ENCODE measurements around the gene NHP2.

Gene NHP2

DNA sequence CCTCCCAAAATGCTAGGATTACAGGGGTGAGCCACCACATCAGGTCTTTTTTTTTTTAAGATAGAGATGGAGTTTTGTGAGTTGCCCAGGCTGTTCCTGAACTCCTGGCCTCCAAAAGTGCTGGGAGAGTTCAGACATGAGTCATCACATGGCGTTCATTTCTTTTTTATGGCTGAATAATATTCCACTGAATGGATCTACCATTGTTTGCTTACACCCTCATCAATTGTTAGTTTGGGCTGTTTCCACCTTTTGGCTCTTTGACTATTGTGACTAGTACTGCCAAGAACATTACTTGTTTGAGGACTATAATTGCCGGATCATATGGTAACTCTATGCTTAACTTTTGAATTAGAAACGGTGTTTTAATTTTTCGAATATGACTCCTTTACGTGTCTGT, 41.1 kb downstream of the NHP2 start:
- TF ChIP-seq EZH2 (IDR thresholded peaks at IDR 0.05; ENCODE audit: borderline replicate concordance, low read depth, low read length, severe bottlenecking) = no peak
- TF ChIP-seq, protein P1, sequence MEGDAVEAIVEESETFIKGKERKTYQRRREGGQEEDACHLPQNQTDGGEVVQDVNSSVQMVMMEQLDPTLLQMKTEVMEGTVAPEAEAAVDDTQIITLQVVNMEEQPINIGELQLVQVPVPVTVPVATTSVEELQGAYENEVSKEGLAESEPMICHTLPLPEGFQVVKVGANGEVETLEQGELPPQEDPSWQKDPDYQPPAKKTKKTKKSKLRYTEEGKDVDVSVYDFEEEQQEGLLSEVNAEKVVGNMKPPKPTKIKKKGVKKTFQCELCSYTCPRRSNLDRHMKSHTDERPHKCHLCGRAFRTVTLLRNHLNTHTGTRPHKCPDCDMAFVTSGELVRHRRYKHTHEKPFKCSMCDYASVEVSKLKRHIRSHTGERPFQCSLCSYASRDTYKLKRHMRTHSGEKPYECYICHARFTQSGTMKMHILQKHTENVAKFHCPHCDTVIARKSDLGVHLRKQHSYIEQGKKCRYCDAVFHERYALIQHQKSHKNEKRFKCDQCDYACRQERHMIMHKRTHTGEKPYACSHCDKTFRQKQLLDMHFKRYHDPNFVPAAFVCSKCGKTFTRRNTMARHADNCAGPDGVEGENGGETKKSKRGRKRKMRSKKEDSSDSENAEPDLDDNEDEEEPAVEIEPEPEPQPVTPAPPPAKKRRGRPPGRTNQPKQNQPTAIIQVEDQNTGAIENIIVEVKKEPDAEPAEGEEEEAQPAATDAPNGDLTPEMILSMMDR (IDR thresholded peaks at IDR 0.05; ENCODE audit: borderline replicate concordance, extremely low read depth, low read length, poor library complexity, severe bottlenecking) = no peak
- Histone ChIP-seq H3K4me2 (ENCODE audit: insufficient read depth, low read length) (no peak overlapping the region), H2AFZ (ENCODE audit: low read depth, low read length) (no peak overlapping the region), H3K36me3 (ENCODE audit: insufficient read depth, low read length) (no peaks in the 10 kb centered on the region), H3K27ac (ENCODE audit: low read length) (no peak overlapping the region), H3K79me2 (ENCODE audit: insufficient read depth, low read length) (no peaks in the 10 kb centered on the region), H3K9me3 (ENCODE audit: insufficient read depth, low read length, severe bottlenecking) (peaks cover 5% of the 10 kb centered on the region), H3K4me3 (ENCODE audit: low read depth in 1 of 2, low read length in 2 of 2) (no peak overlapping the region), H4K20me1 (ENCODE audit: insufficient read depth, low read length) (peaks cover 10% of the 10 kb centered on the region), H3K27me3 (ENCODE audit: insufficient read depth, low read length, poor library complexity) (peaks cover 50% of the 10 kb centered on the region), H3K9ac (ENCODE audit: low read depth, low read length) (no peak overlapping the region), H3K4me1 (ENCODE audit: insufficient read depth, low read length) (peaks cover 37% of the 10 kb centered on the region)
- ATAC-seq (ENCODE audit: insufficient read depth, low read depth) (no peak), DNase-seq (no peak)

- H3K4me1 ChIP-seq (ENCODE audit: insufficient read depth, low read length) = peaks cover 31% of the 10 kb centered on the region
- ATAC-seq (ENCODE audit: insufficient read depth, low read depth) = no peak
- TF ChIP-seq, protein P1 (IDR thresholded peaks at IDR 0.05; ENCODE audit: borderline replicate concordance, extremely low read depth, low read length, poor library complexity, severe bottlenecking) = no peak
- no peak for TF ChIP-seq EZH2 (IDR thresholded peaks at IDR 0.05; ENCODE audit: borderline replicate concordance, low read depth, low read length, severe bottlenecking)
- no peak for DNase-seq
- no peak overlapping the region for H3K27ac ChIP-seq (ENCODE audit: low read length)
- H3K27me3 ChIP-seq (ENCODE audit: insufficient read depth, low read length, poor library complexity) = peaks cover 46% of the 10 kb centered on the region
- H3K4me2 ChIP-seq (ENCODE audit: insufficient read depth, low read length) = no peak overlapping the region
- no peaks in the 10 kb centered on the region for H3K79me2 ChIP-seq (ENCODE audit: insufficient read depth, low read length)
- H3K36me3 ChIP-seq (ENCODE audit: insufficient read depth, low read length) = no peaks in the 10 kb centered on the region
- H3K9me3 ChIP-seq (ENCODE audit: insufficient read depth, low read length, severe bottlenecking) = peaks cover 5% of the 10 kb centered on the region
- no peak overlapping the region for H3K9ac ChIP-seq (ENCODE audit: low read depth, low read length)
- H3K4me3 ChIP-seq (ENCODE audit: low read depth in 1 of 2, low read length in 2 of 2) = no peak overlapping the region
- peaks cover 10% of the 10 kb centered on the region for H4K20me1 ChIP-seq (ENCODE audit: insufficient read depth, low read length)
- H2AFZ ChIP-seq (ENCODE audit: low read depth, low read length) = no peak overlapping the region
Measured at GRCh38 chr5:178111925-178112324, 41.8 kb downstream of the NHP2 start.

DNA sequence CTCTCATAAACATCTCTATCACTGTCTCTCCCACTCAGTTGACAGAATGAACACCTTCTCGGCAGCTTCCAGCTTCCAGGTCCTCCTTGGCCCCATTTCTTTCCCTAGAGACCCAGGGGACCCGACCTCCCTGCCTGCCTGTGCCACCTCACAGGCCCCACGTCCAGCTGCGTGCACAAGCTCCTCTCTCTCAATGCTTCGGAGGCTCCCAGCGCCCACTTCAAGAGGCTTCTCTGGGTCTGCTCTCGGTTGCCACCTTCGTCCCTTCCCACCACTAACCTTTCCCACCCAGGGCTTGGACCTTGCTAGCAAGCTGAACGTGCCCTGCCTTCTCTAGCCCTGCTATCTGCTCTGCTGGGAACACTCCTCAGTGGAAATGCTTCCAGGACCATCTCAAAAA, 43.2 kb downstream of the NHP2 start:
- Histone ChIP-seq H3K4me1 (ENCODE audit: insufficient read depth, low read length) (peaks cover 18% of the 10 kb centered on the region), H2AFZ (ENCODE audit: low read depth, low read length) (no peak overlapping the region), H4K20me1 (ENCODE audit: insufficient read depth, low read length) (peaks cover 10% of the 10 kb centered on the region), H3K9ac (ENCODE audit: low read depth, low read length) (no peak overlapping the region), H3K79me2 (ENCODE audit: insufficient read depth, low read length) (no peaks in the 10 kb centered on the region), H3K9me3 (ENCODE audit: insufficient read depth, low read length, severe bottlenecking) (peaks cover 5% of the 10 kb centered on the region), H3K4me3 (ENCODE audit: low read depth in 1 of 2, low read length in 2 of 2) (no peak overlapping the region), H3K4me2 (ENCODE audit: insufficient read depth, low read length) (no peak overlapping the region), H3K36me3 (ENCODE audit: insufficient read depth, low read length) (no peaks in the 10 kb centered on the region), H3K27ac (ENCODE audit: low read length) (no peak overlapping the region), H3K27me3 (ENCODE audit: insufficient read depth, low read length, poor library complexity) (peaks cover 33% of the 10 kb centered on the region)
- ATAC-seq (ENCODE audit: insufficient read depth, low read depth) = no peak
- TF ChIP-seq EZH2 (IDR thresholded peaks at IDR 0.05; ENCODE audit: borderline replicate concordance, low read depth, low read length, severe bottlenecking) = no peak
- TF ChIP-seq, protein P1 (IDR thresholded peaks at IDR 0.05; ENCODE audit: borderline replicate concordance, extremely low read depth, low read length, poor library complexity, severe bottlenecking) = no peak
- DNase-seq = no peak

DNA sequence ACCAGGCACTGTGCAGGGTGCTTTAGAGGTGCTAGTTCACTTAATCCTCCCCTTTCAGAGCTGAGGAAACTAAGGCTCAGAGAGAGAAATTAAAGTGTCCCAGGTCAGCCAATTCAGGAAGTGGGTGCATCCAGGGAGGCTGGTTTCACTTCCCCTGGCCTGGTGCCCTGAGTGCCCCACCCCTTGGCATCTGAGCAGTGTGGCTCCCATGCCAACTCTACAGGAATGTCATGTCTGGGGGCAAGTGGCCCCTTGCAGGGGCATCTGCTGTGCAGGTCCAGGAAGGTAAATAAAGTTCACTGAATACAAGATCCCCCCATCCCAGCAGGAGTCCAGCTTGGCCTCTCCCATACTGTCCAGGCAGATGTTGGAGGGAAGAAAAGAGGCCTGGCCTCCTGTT, 44.7 kb downstream of the NHP2 start:
- Histone ChIP-seq H3K27ac (ENCODE audit: low read length) (no peak overlapping the region), H3K9ac (ENCODE audit: low read depth, low read length) (no peak overlapping the region), H3K4me1 (ENCODE audit: insufficient read depth, low read length) (peaks cover 7% of the 10 kb centered on the region), H3K79me2 (ENCODE audit: insufficient read depth, low read length) (no peaks in the 10 kb centered on the region), H4K20me1 (ENCODE audit: insufficient read depth, low read length) (peaks cover 3% of the 10 kb centered on the region; the same call in 1 of the 2 replicates), H3K4me2 (ENCODE audit: insufficient read depth, low read length) (no peak overlapping the region), H3K4me3 (ENCODE audit: low read depth in 1 of 2, low read length in 2 of 2) (no peak overlapping the region), H3K36me3 (ENCODE audit: insufficient read depth, low read length) (no peaks in the 10 kb centered on the region), H3K9me3 (ENCODE audit: insufficient read depth, low read length, severe bottlenecking) (peaks cover 5% of the 10 kb centered on the region), H2AFZ (ENCODE audit: low read depth, low read length) (no peak overlapping the region), H3K27me3 (ENCODE audit: insufficient read depth, low read length, poor library complexity) (peaks cover 18% of the 10 kb centered on the region)
- TF ChIP-seq EZH2 (IDR thresholded peaks at IDR 0.05; ENCODE audit: borderline replicate concordance, low read depth, low read length, severe bottlenecking) = no peak
- TF ChIP-seq, protein P1 (IDR thresholded peaks at IDR 0.05; ENCODE audit: borderline replicate concordance, extremely low read depth, low read length, poor library complexity, severe bottlenecking) = no peak
- DNase-seq (no peak), ATAC-seq (ENCODE audit: insufficient read depth, low read depth) (no peak)

All from DND-41 (cell line).